Trophoblast cell (in vitro differentiated cells and primary cell): Measurements from ENCODE around the gene PRMT1.

ENCODE experiments used
- DNase-seq, 2 donors: peaks; one replicate each; pipeline ENCODE4 v3.0.0-alpha.2; 2016
- H2AFZ ChIP-seq: 2 replicates; pipeline ENCODE4 v1.6.1; 2013; ENCODE audit warnings: low read length, moderate library complexity, mild to moderate bottlenecking; ENCODE audit not compliant: insufficient read depth, poor library complexity
- H2AK5ac ChIP-seq: 2 replicates; pipeline ENCODE4 v1.6.1; 2013; ENCODE audit warnings: mild to moderate bottlenecking, low read length
- H2BK120ac ChIP-seq: 2 replicates; pipeline ENCODE4 v1.6.1; 2013; ENCODE audit warnings: low read length, mild to moderate bottlenecking, moderate library complexity; ENCODE audit not compliant: insufficient read depth, poor library complexity
- H2BK12ac ChIP-seq: 2 replicates; pipeline ENCODE4 v1.6.1; 2013; ENCODE audit warnings: mild to moderate bottlenecking, low read length, moderate library complexity
- H2BK5ac ChIP-seq: 2 replicates; pipeline ENCODE4 v1.6.1; 2013; ENCODE audit warnings: low read length, low read depth, moderate library complexity, mild to moderate bottlenecking; ENCODE audit not compliant: poor library complexity
- H3K14ac ChIP-seq: 2 replicates; pipeline ENCODE4 v1.6.1; 2013; ENCODE audit warnings: mild to moderate bottlenecking, low read length
- H3K18ac ChIP-seq: 2 replicates; pipeline ENCODE4 v1.6.1; 2013; ENCODE audit warnings: mild to moderate bottlenecking, low read length
- H3K23ac ChIP-seq: 2 replicates; pipeline ENCODE4 v1.6.1; 2013; ENCODE audit warnings: low read length
- H3K27ac ChIP-seq: 2 replicates; pipeline ENCODE4 v1.5.1; 2013; ENCODE audit warnings: low read depth, mild to moderate bottlenecking, inconsistent platforms, low read length, moderate library complexity
- H3K27me3 ChIP-seq: 2 replicates; pipeline ENCODE4 v1.6.1; 2013; ENCODE audit warnings: inconsistent platforms, mild to moderate bottlenecking, low read length, moderate library complexity; ENCODE audit not compliant: insufficient read depth
- H3K36me3 ChIP-seq, 2 experiments: 1 replicate in 1 of 2; 2 replicates in 1 of 2; pipeline ENCODE4 v1.6.1; 2013; ENCODE audit warnings: low read length in 2 of 2, mild to moderate bottlenecking in 2 of 2, moderate library complexity in 1 of 2; ENCODE audit not compliant: insufficient read depth in 2 of 2, control insufficient read depth in 1 of 2
- H3K4ac ChIP-seq: 2 replicates; pipeline ENCODE4 v1.6.1; 2013; ENCODE audit warnings: low read depth, mild to moderate bottlenecking, low read length, moderate library complexity
- H3K4me1 ChIP-seq, 2 experiments: 1 replicate in 1 of 2; 2 replicates in 1 of 2; pipeline ENCODE4 v1.6.1; 2013; ENCODE audit warnings: low read length in 2 of 2, mild to moderate bottlenecking in 2 of 2, moderate library complexity in 1 of 2; ENCODE audit not compliant: insufficient read depth in 2 of 2, control insufficient read depth in 1 of 2
- H3K4me2 ChIP-seq: 2 replicates; pipeline ENCODE4 v1.6.1; 2013; ENCODE audit warnings: inconsistent platforms, mild to moderate bottlenecking, low read length, moderate library complexity
- H3K4me3 ChIP-seq: 2 replicates; pipeline ENCODE4 v1.5.1; 2013; ENCODE audit warnings: mild to moderate bottlenecking, low read depth, low read length, inconsistent platforms
- H3K79me1 ChIP-seq: one replicate; pipeline ENCODE4 v1.6.1; 2013; ENCODE audit warnings: low read length
- H3K79me2 ChIP-seq: 2 replicates; pipeline ENCODE4 v1.6.1; 2013; ENCODE audit warnings: low read length, mild to moderate bottlenecking; ENCODE audit not compliant: control insufficient read depth, insufficient read depth, poor library complexity
- H3K9ac ChIP-seq: 2 replicates; pipeline ENCODE4 v1.6.1; 2013; ENCODE audit warnings: mild to moderate bottlenecking, low read length
- H3K9me3 ChIP-seq: 2 replicates; pipeline ENCODE4 v1.6.1; 2013; ENCODE audit warnings: low read depth, mild to moderate bottlenecking, control low read depth, inconsistent platforms, low read length; ENCODE audit not compliant: insufficient read depth
- H4K12ac ChIP-seq: 2 replicates; pipeline ENCODE4 v1.6.1; 2013; ENCODE audit warnings: low read depth, mild to moderate bottlenecking, low read length, moderate library complexity
- H4K8ac ChIP-seq: 2 replicates; pipeline ENCODE4 v1.6.1; 2013; ENCODE audit warnings: low read depth, mild to moderate bottlenecking, low read length, moderate library complexity
- H4K91ac ChIP-seq: one replicate; pipeline ENCODE4 v1.6.1; 2013; ENCODE audit warnings: low read depth, mild to moderate bottlenecking, low read length, moderate library complexity
- WGBS: extraction: QIAGEN DNeasy Blood & Tissue Kit; methylation state at CpG from one replicate; pipeline ENCODE4 v1.1.7; 2013; ENCODE audit warnings: missing lambda C conversion rate; ENCODE audit not compliant: insufficient read length, insufficient coverage; ENCODE audit errors: extremely low coverage; 5-methylcytosine and 5-hydroxymethylcytosine counted together

PRMT1 gene

DNA sequence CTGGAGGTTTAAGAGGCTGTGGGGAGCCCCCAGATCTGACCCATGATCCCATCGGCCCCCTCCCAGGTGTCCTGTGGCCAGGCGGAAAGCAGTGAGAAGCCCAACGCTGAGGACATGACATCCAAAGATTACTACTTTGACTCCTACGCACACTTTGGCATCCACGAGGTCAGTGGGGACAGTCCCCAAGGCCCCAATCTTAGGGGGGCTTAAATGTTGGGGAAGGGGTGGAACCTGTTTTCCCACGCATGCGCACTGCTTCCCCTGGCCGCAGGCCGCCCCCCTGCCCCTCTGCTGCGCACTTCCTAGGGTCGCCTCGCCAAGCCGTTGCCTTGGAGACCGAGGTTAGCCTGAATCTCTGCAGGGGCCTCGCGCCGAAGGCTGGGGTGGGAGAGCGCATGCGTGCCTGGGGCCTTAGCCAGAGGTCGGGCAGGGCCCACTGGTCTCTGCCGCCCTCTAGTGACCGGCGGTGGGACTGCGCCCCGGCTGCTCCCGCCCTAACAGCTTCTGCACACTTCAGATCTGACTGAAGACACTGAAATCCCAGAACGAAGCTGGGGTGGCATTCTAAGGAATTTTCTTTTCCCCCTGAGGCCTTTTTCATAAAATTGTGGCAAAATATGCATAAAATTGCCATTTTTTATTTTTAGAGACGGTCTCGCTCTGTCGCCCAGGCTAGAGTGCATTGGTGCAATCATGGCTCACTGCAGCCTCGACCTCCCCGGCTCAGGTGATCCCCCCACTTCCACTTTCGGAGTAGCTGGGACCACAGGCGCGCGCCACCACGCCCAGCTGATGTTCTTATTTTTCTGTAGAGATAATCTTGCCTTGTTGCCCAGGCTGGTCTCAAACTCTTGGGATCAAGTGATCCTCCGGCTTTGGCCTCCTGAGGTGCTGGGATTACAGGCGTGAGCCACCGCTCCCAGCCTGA, 3.6 kb downstream of the PRMT1 start:
- Histone ChIP-seq H2BK120ac (no peak overlapping the region), H3K18ac (peak overlapping the region; percentile 11), H3K23ac (no peak overlapping the region), H3K4me3 (no peak overlapping the region), H3K4me2 (peak overlapping the region; percentile 22), H3K9me3 (peaks cover 2% of the 10 kb centered on the region), H2BK12ac (no peak overlapping the region), H4K91ac (no peak overlapping the region), H3K4ac (peak overlapping the region; percentile 93), H3K14ac (no peak overlapping the region), H2AK5ac (no peak overlapping the region), H3K9ac (no peak overlapping the region), H3K27me3 (no peaks in the 10 kb centered on the region), H2BK5ac (no peak overlapping the region), H3K36me3 (peaks cover 42 to 44% of the 10 kb centered on the region in 2 experiments), H4K12ac (no peak overlapping the region), H3K4me1 (peaks cover 13% of the 10 kb centered on the region in 2 experiments), H3K79me1 (peaks cover 18% of the 10 kb centered on the region), H3K79me2 (peaks cover 28% of the 10 kb centered on the region), H4K8ac (peak overlapping the region; percentile 33), H2AFZ (no peak overlapping the region), H3K27ac (no peak overlapping the region)
- WGBS = no CpG with 5 or more reads among the region's 40 CpGs
- peak; percentile 91 to 94 for DNase-seq

DNA sequence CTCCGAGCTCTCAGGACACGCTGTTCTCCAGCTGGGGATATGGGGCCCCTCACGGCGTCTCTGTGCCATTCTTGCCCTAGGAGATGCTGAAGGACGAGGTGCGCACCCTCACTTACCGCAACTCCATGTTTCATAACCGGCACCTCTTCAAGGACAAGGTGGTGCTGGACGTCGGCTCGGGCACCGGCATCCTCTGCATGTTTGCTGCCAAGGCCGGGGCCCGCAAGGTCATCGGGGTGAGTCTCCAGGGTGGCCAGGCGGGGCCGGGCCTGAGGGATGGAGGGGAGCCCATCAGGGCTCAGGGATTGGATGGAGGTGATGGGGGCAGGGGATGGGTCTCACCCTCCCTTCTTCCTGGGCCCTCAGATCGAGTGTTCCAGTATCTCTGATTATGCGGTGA, 4.8 kb downstream of the PRMT1 start:
- peaks cover 13% of the 10 kb centered on the region in 2 experiments for H3K4me1 ChIP-seq
- H3K4ac ChIP-seq = peak overlapping the region; percentile 24
- peak overlapping the region; percentile 1 for H3K18ac ChIP-seq
- H3K79me2 ChIP-seq = peaks cover 27% of the 10 kb centered on the region
- no peak overlapping the region for H3K14ac ChIP-seq
- no peak overlapping the region for H2AK5ac ChIP-seq
- peaks cover 52 to 53% of the 10 kb centered on the region in 2 experiments for H3K36me3 ChIP-seq
- H3K4me2 ChIP-seq = no peak overlapping the region
- no CpG with 5 or more reads among the region's 19 CpGs for WGBS
- no peak overlapping the region for H3K9ac ChIP-seq
- no peak overlapping the region for H2AFZ ChIP-seq
- no peak overlapping the region for H4K91ac ChIP-seq
- peak overlapping the region; percentile 30 for H3K4me3 ChIP-seq
- DNase-seq = no peak
- no peak overlapping the region for H3K23ac ChIP-seq
- no peak overlapping the region for H2BK120ac ChIP-seq
- no peak overlapping the region for H4K12ac ChIP-seq
- no peak overlapping the region for H2BK12ac ChIP-seq
- no peaks in the 10 kb centered on the region for H3K27me3 ChIP-seq
- H3K9me3 ChIP-seq = peaks cover 2% of the 10 kb centered on the region
- H3K27ac ChIP-seq = no peak overlapping the region
- no peak overlapping the region for H2BK5ac ChIP-seq
- H3K79me1 ChIP-seq = peaks cover 12% of the 10 kb centered on the region
- no peak overlapping the region for H4K8ac ChIP-seq

DNA sequence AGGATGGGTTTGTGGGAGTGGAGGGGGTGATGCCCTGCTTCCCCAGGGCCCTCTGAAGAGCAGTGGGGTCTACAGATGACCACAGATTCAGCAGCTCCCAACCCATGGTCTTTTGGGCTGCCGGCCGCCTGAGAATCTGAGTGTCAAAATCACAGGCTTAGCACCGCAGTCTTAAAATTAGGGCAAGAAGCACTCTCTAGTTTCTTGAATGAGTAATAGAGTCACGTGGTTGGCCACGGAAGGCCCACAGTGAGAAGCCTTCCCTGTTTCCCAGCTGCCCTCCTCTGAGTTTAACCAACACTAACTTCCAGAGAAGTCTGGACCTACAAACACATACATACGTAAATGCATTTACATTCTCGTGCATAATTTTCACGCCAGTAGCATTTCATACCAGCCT, 5.2 kb downstream of the PRMT1 start:
- WGBS = no CpG with 5 or more reads among the region's 8 CpGs
- Histone ChIP-seq H3K79me1 (peaks cover 10% of the 10 kb centered on the region), H2AK5ac (no peak overlapping the region), H2BK12ac (no peak overlapping the region), H3K4me3 (no peak overlapping the region), H4K8ac (no peak overlapping the region), H3K9ac (no peak overlapping the region), H3K4me2 (no peak overlapping the region), H3K14ac (no peak overlapping the region), H3K4me1 (peaks cover 13% of the 10 kb centered on the region in 2 experiments), H3K18ac (no peak overlapping the region), H3K4ac (peak overlapping the region; percentile 14), H4K12ac (no peak overlapping the region), H3K27me3 (no peaks in the 10 kb centered on the region), H3K36me3 (peaks cover 56 to 57% of the 10 kb centered on the region in 2 experiments), H2AFZ (no peak overlapping the region), H3K9me3 (peaks cover 2% of the 10 kb centered on the region), H2BK120ac (no peak overlapping the region), H3K79me2 (peaks cover 25% of the 10 kb centered on the region), H3K23ac (no peak overlapping the region), H3K27ac (no peak overlapping the region), H4K91ac (no peak overlapping the region), H2BK5ac (no peak overlapping the region)
- DNase-seq = no peak

DNA sequence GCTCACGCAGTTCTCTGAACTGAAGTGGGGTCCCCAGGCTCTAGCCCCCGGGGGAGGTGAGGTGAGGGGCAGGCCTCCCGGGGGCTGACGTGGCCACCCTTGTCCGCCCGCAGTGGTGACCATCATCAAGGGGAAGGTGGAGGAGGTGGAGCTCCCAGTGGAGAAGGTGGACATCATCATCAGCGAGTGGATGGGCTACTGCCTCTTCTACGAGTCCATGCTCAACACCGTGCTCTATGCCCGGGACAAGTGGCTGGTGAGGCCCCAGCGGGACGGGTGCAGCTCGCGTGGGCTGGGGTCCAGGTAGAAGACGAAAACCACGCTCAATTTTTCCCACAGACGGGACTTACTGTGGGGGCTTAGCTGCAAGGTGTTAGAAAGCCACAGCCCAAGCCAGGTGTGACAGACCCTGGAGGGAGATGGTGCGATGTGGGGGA, 6.8 kb downstream of the PRMT1 start:
- H3K18ac ChIP-seq = no peak overlapping the region
- no peak overlapping the region for H2AFZ ChIP-seq
- no peak overlapping the region for H3K4me3 ChIP-seq
- no peak overlapping the region for H4K8ac ChIP-seq
- no CpG with 5 or more reads among the region's 18 CpGs for WGBS
- no peak for DNase-seq
- no peaks in the 10 kb centered on the region for H3K79me1 ChIP-seq
- H3K4me1 ChIP-seq = peaks cover 5 to 10% of the 10 kb centered on the region in 2 experiments
- H3K4me2 ChIP-seq = no peak overlapping the region
- no peak overlapping the region for H2BK120ac ChIP-seq
- H4K12ac ChIP-seq = no peak overlapping the region
- no peak overlapping the region for H2AK5ac ChIP-seq
- H3K4ac ChIP-seq = no peak overlapping the region
- H3K23ac ChIP-seq = no peak overlapping the region
- H3K9me3 ChIP-seq = peaks cover 2% of the 10 kb centered on the region
- no peak overlapping the region for H2BK12ac ChIP-seq
- H2BK5ac ChIP-seq = no peak overlapping the region
- H3K79me2 ChIP-seq = peaks cover 12% of the 10 kb centered on the region
- no peak overlapping the region for H4K91ac ChIP-seq
- H3K9ac ChIP-seq = no peak overlapping the region
- H3K14ac ChIP-seq = no peak overlapping the region
- peaks cover 68 to 71% of the 10 kb centered on the region in 2 experiments for H3K36me3 ChIP-seq
- H3K27ac ChIP-seq = no peak overlapping the region
- H3K27me3 ChIP-seq = no peaks in the 10 kb centered on the region
